Activated CD4-positive, alpha-beta memory T cell treated with anti-CD3 and anti-CD28 coated beads, Interleukin-2, amount 10 ng/mL, durations not matched to agents 7 days and 5 days (primary cell): ENCODE results near the gene CDC34. TPM values are rescaled to one million over a fixed set of nuclear protein-coding genes. Genes with fewer than 3 reads are reported as not detected.

Experiments
- CTCF ChIA-PET: fragments of 350-600 bp; sonication (Branson Sonifier 250); formaldehyde crosslinking; loops from one replicate; lab custom pipeline; 2021; ENCODE audit warnings: antibody characterized with exemption, inconsistent platforms; lab: Charles Lee
- POLR2A ChIA-PET: fragments of 350-600 bp; sonication (Branson Sonifier 250); formaldehyde crosslinking; loops from one replicate; lab custom pipeline; 2021; ENCODE audit warnings: antibody characterized with exemption; lab: Charles Lee
- DNase-seq: peaks from one replicate; pipeline ENCODE4 v3.0.0-alpha.2; 2020
- H3K27ac Mint-ChIP-seq: one replicate; pipeline ENCODE4 v1.8.0; 2021; ENCODE audit warnings: mild to moderate bottlenecking, mixed read lengths
- H3K27me3 Mint-ChIP-seq: one replicate; pipeline ENCODE4 v1.8.0; 2021; ENCODE audit warnings: mixed read lengths
- H3K36me3 Mint-ChIP-seq: one replicate; pipeline ENCODE4 v1.8.0; 2021; ENCODE audit warnings: low read depth, mixed read lengths
- H3K4me1 Mint-ChIP-seq: one replicate; pipeline ENCODE4 v1.8.0; 2021; ENCODE audit warnings: mixed read lengths
- H3K4me3 Mint-ChIP-seq: one replicate; pipeline ENCODE4 v1.8.0; 2021; ENCODE audit warnings: mild to moderate bottlenecking, mixed read lengths
- H3K9me3 Mint-ChIP-seq: one replicate; pipeline ENCODE4 v1.8.0; 2021; ENCODE audit warnings: mixed read lengths
- total RNA-seq, 2 experiments: library from RNA; stranded (reverse); gene quantifications; one replicate each; pipeline ENCODE4 v1.2.3, GENCODE V29; 2021

Gene CDC34, protein sequence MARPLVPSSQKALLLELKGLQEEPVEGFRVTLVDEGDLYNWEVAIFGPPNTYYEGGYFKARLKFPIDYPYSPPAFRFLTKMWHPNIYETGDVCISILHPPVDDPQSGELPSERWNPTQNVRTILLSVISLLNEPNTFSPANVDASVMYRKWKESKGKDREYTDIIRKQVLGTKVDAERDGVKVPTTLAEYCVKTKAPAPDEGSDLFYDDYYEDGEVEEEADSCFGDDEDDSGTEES
- total RNA-seq, result 10 to 100 TPM; 50.3 to 50.4 TPM

- Mint-ChIP-seq H3K4me1 (peaks cover 21% of the 10 kb centered on the region), H3K27ac (peak within 1 kb of the TSS; percentile 78), H3K9me3 (no peaks in the 10 kb centered on the region), H3K36me3 (peaks cover 5% of the 10 kb centered on the region), H3K4me3 (peak within 1 kb of the TSS; percentile 78), H3K27me3 (no peaks in the 10 kb centered on the region)
- POLR2A ChIA-PET, result interaction anchor here (0.6 to 4.7 kb wide), 16 partner anchors 10 to 129 kb away, joined by 3 to 46 read pairs (median 4); partner anchors contain the start of genes BSG and GZMM
- CTCF ChIA-PET, result interaction anchor here (0.7 to 6.6 kb wide), 6 partner anchors 10 to 37 kb away, joined by 3 to 59 read pairs (median 4); partner anchors contain the start of gene TPGS1
- peak; percentile 29 for DNase-seq
Measured at GRCh38 chr19:531753-532560, at the start of gene CDC34. Gene CDC34 (plus strand): TSS chr19:531760. CDS start chr19:531932, 172 bp downstream.

DNA sequence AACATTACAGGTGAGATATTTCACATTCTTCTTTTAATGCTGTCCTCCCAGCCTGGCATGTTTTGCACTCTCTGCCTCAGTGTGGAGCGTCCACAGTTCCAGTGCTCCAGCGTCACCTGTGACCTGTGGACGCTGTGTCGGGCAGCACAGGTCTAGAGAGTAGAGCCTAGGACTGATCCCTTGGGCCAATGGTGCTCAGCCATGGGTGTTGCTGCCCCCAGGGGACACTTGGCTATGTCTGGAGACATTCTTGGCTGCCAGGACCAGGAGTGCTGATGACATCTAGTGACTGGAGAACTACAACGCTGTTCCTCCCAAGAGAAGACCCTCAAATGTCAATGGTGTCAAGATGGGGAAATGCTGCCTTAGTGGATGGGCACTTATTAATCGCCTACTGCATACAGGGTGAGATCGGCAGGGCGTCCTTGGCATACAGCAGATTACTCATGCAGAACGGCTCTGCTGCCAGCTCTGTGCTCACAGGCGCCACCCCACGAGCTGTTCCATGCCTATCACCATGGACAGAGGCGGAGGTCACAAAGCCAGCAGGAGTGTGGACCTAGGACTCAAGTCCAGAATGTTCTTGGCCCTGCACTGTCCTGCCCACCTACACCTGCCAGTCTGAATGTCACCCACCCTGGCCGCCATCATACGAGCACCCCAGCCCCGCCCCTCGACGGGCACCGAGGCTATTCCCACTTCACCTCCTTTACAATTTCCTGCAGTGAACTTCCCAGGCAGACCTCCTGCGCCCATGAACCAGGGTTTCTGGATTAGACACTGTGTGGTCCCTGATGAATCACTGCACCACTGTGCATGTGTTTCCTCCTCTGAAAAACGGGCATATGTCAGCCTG, 49.1 kb upstream of the CDC34 start:
- Mint-ChIP-seq H3K4me3 (no peak overlapping the region), H3K4me1 (peaks cover 8% of the 10 kb centered on the region), H3K27me3 (peaks cover 4% of the 10 kb centered on the region), H3K9me3 (peaks cover 25% of the 10 kb centered on the region), H3K36me3 (peaks cover 21% of the 10 kb centered on the region), H3K27ac (no peak overlapping the region)
- POLR2A ChIA-PET, result no interaction called here
- DNase-seq, result no peak
- CTCF ChIA-PET, result no interaction called here

DNA sequence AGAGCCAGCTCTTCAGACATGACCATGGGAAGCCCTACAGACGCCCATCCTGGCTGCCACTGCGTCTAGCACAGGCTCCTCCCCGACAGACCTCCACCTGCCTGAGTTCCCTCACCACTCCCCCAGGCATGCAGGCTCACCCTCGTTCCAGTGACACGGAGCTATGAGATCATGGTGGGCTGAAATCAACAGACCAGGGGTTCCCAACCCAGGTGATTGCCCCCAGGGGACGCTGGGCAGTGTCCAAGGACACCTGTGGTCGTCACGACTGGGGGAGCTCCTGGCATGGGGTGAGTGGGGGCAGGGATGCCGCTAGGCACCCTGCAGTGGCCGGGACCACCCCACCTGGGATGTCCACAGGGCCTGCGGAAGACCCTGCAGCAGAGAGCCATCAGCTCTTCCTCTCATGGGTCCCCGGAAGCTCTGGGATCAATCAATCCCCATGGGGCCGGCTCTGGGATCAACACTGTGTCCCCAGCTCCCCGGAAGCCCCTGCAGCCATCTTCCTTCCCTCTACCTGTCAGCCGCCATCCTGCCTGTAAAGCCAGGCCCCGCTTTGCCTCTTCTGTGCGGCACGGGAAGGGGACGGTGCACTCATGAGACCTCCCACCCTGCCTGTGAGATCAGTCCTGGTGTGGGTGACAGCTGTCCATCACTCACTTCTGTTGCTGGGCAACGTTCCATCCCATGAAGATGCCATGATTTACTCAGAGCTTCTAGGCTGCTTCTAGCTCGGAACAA, 48.1 kb upstream of the CDC34 start:
- ChIA-PET POLR2A (no interaction called here), CTCF (no interaction called here)
- H3K36me3 Mint-ChIP-seq, result peaks cover 23% of the 10 kb centered on the region
- H3K27me3 Mint-ChIP-seq, result peaks cover 4% of the 10 kb centered on the region
- DNase-seq, result no peak
- H3K4me1 Mint-ChIP-seq, result peaks cover 13% of the 10 kb centered on the region
- peaks cover 25% of the 10 kb centered on the region for H3K9me3 Mint-ChIP-seq
- H3K4me3 Mint-ChIP-seq, result no peak overlapping the region
- no peak overlapping the region for H3K27ac Mint-ChIP-seq

DNA sequence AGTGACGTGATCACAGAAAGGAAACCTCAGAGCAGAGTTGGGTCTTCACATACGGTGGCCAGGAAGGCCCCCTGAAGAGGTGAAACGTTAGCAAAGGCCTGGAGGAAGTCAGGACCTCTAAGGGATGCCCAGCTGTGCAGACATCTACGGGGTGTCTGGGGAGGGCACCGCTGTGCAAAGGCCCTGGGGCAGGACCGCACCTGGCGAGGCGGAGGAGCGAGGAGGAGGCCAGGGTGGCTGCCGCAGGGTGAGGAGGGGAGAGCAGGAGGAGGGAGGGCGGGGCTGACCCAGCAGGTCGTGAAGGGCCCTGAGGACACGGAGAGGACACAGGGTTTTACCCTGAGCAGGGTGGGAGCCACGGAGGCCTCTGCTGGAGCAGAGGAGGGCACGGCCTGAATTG, 47.1 kb upstream of the CDC34 start:
- POLR2A ChIA-PET, result no interaction called here
- H3K27me3 Mint-ChIP-seq, result peaks cover 4% of the 10 kb centered on the region
- peaks cover 25% of the 10 kb centered on the region for H3K36me3 Mint-ChIP-seq
- no peak overlapping the region for H3K27ac Mint-ChIP-seq
- peaks cover 25% of the 10 kb centered on the region for H3K9me3 Mint-ChIP-seq
- H3K4me1 Mint-ChIP-seq, result peaks cover 15% of the 10 kb centered on the region
- no peak overlapping the region for H3K4me3 Mint-ChIP-seq
- no peak for DNase-seq
- CTCF ChIA-PET, result no interaction called here

GRCh38 chr19:485077-485476, 46.5 kb upstream of the CDC34 start:
- H3K4me3 Mint-ChIP-seq, result no peak overlapping the region
- no peak overlapping the region for H3K27ac Mint-ChIP-seq
- peaks cover 21% of the 10 kb centered on the region for H3K36me3 Mint-ChIP-seq

DNA sequence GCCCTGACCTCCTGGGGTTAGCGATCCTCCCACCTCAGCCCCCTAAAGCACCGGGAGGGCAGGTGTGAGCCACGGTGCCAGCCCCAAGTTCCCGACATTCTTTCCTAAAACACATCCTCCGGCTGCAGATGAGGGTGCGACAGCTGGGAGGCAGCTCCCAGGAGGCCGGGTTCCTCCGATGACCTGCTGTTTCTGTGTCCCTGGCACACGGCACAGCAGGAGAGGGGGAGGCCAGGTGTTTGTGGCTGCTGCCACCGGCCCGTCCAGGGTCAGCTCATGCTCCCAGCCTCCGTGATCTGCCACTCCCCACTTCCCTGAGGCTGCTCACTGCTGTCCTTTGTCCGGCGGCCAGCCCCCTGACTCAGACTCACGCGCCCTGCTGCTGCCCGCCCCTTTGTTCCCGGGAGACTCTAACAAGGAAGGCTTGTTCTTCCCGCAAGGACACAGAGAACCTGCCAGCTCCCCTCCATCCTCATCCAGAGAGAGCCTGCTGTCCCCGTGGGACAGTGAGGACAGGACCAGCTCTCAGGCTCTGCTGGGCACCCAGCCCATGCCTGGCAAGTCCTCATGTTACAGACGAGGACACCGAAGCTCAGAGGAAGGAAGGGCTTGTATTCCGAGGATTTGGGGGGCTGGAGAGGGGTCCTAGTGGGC, 45.9 kb upstream of the CDC34 start:
- CTCF ChIA-PET, result no interaction called here
- peaks cover 16% of the 10 kb centered on the region for H3K9me3 Mint-ChIP-seq
- POLR2A ChIA-PET, result no interaction called here
- no peak overlapping the region for H3K27ac Mint-ChIP-seq
- no peak for DNase-seq
- peaks cover 13% of the 10 kb centered on the region for H3K4me1 Mint-ChIP-seq
- H3K36me3 Mint-ChIP-seq, result peaks cover 15% of the 10 kb centered on the region
- peaks cover 4% of the 10 kb centered on the region for H3K27me3 Mint-ChIP-seq
- no peak overlapping the region for H3K4me3 Mint-ChIP-seq

More at GRCh38 chr19:485077-485476, 46.5 kb upstream of the CDC34 start:
- no peak for DNase-seq
- H3K4me1 Mint-ChIP-seq, result peaks cover 19% of the 10 kb centered on the region
- H3K9me3 Mint-ChIP-seq, result peaks cover 22% of the 10 kb centered on the region
- H3K27me3 Mint-ChIP-seq, result peaks cover 4% of the 10 kb centered on the region
- ChIA-PET POLR2A (no interaction called here), CTCF (no interaction called here)

DNA sequence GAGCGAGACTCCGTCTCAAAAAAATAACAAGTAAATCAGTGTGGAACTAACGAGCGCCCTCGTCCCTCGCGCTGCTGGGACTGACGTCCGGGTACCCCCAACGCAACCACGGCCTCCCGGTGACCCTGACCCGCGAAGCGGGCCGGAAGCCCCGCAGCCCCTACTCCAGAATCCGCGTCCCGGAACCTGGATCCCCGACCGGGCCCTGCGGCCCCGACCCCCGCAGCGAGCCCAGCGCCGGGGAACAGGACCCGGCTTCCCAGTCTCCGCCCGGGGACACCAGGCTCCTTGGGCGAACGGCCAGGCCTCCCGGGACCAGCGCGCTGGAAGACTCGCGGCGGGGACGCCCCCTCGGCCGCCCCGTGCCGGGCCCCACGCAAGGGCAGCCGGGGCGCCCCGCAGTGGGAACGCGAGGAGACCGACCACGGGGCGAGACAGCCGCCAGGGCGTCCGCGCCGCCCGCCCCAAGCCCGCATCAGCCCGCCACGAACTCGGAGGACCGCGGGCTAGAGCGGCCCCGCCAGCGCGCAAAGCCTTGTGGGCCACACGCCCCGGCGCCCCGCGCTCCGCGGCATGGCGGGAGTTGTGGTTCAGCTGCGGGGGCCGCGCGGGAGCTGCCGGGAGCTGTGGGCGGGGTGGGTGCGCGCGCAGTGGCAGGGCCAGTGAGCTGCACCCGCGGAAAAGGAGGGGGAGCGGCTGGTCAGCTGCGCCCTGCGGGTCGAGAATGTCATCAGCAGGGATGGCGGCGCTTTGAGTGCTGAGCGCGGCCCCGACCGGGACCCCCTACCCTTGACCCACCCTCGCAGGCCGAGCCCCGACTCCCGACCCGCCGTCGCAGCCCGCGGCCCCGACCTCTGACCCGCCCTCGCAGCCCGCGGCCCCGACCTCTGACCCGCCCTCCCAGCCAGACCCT, 42.8 kb upstream of the CDC34 start:
- DNase-seq, result peak; percentile 93
- H3K36me3 Mint-ChIP-seq, result peaks cover 4% of the 10 kb centered on the region
- POLR2A ChIA-PET, result interaction anchor here (0.6 to 3.0 kb wide), 7 partner anchors 17 to 144 kb away, joined by 3 to 44 read pairs (median 3); partner anchors contain the start of genes MIER2 and TPGS1
- H3K27me3 Mint-ChIP-seq, result peaks cover 4% of the 10 kb centered on the region
- peaks cover 5% of the 10 kb centered on the region for H3K9me3 Mint-ChIP-seq
- H3K27ac Mint-ChIP-seq, result peak overlapping the region; percentile 64
- H3K4me3 Mint-ChIP-seq, result peak overlapping the region; percentile 76
- CTCF ChIA-PET, result interaction anchor here (0.7 to 2.0 kb wide), 5 partner anchors 14 to 145 kb away, joined by 3 to 19 read pairs (median 8); no protein-coding TSS in a partner anchor
- H3K4me1 Mint-ChIP-seq, result peaks cover 14% of the 10 kb centered on the region

DNA sequence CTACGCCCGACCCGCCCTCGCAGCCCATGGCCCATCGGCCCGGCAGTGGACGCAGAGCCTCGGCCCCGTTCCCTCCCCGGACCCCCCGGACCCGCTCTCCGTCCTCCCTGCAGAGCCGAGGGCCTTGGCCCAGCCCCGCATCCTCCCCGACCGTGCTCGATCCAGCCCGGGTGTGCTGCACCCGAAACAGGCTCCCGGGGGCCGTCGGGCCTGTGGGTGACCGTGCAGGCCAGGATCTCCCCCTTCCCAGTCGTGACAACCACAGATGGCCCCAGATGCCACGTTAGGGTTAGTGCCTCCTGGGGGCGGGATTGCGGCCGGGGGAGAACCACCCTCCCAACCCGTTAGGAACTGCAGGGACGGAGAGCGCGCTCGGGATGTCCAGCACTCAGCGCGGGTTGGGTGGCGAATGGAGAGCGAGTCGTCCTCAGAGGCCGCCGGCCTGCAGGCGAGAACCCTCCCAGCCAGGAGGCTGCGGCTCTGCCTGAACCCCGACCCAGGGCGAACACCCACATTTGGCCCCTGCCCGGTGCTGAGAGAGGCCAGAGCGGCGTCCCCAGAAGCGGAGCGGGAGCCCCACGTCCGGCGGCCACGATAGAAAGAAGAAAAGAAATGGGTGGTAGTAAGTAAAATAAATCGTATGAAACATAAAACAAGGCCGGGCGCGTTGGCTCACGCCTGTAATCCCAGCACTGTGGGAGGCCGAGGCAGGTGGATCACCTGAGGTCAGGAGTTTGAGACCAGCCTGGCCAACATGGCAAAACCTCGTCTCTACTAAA, 42.0 kb upstream of the CDC34 start:
- POLR2A ChIA-PET, result interaction anchor here (0.6 to 3.0 kb wide), 7 partner anchors 16 to 145 kb away, joined by 3 to 44 read pairs (median 3); partner anchors contain the start of genes MIER2 and TPGS1
- Mint-ChIP-seq H3K27ac (peak overlapping the region; percentile 76), H3K4me3 (peak overlapping the region; percentile 76), H3K27me3 (peaks cover 4% of the 10 kb centered on the region), H3K9me3 (peaks cover 4% of the 10 kb centered on the region), H3K36me3 (peaks cover 4% of the 10 kb centered on the region), H3K4me1 (peaks cover 14% of the 10 kb centered on the region)
- CTCF ChIA-PET, result interaction anchor here (0.7 to 2.0 kb wide), 4 partner anchors 14 to 146 kb away, joined by 3 to 19 read pairs (median 7); no protein-coding TSS in a partner anchor
- DNase-seq, result no peak

- Mint-ChIP-seq H3K36me3 (peaks cover 4% of the 10 kb centered on the region), H3K27me3 (peaks cover 4% of the 10 kb centered on the region), H3K27ac (no peak overlapping the region), H3K4me3 (no peak overlapping the region), H3K4me1 (peaks cover 14% of the 10 kb centered on the region), H3K9me3 (peaks cover 4% of the 10 kb centered on the region)
- POLR2A ChIA-PET, result no interaction called here
- CTCF ChIA-PET, result interaction anchor here (0.9 to 1.7 kb wide), 4 partner anchors 14 to 20 kb away, joined by 3 to 6 read pairs (median 4); no protein-coding TSS in a partner anchor
- no peak for DNase-seq
Measured at GRCh38 chr19:491146-491741, 40.3 kb upstream of the CDC34 start.

DNA sequence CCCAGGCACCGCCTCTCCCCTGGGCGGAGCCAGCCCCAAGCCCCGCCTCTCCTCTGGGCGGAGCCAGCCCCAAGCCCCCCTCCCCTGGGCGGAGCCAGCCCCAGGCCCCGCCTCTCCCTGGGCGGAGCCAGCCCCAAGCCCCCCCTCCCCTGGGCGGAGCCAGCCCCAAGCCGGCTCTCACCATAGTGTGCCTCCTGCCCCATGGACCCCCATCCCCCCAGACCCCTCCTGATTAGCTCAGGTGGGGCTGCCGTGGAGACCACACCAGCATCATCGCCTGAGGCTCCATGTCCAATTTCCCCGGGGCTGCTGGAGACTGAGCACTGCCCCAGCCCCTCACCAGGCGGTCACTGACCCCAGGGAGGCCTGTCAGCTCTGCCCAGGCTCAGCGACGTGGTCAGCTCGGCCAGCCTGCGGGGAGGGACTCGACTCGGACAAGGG, 39.4 kb upstream of the CDC34 start:
- peaks cover 4% of the 10 kb centered on the region for H3K9me3 Mint-ChIP-seq
- H3K4me3 Mint-ChIP-seq, result no peak overlapping the region
- POLR2A ChIA-PET, result no interaction called here
- DNase-seq, result peak; percentile 45
- CTCF ChIA-PET, result interaction anchor here (0.9 kb wide), 1 partner anchor 15 kb away, joined by 4 read pairs; no protein-coding TSS in a partner anchor
- peaks cover 4% of the 10 kb centered on the region for H3K27me3 Mint-ChIP-seq
- H3K4me1 Mint-ChIP-seq, result peaks cover 14% of the 10 kb centered on the region
- H3K36me3 Mint-ChIP-seq, result peaks cover 4% of the 10 kb centered on the region
- no peak overlapping the region for H3K27ac Mint-ChIP-seq
